ENCODE results near the gene MGME1.
"Not testable (repeated sequence)": the region's sequence is repeated elsewhere in the genome, so short reads cannot be mapped to it uniquely, and the experiment has no call there.

MGME1 gene

GRCh38 chr20:18020931-18021330, 52.1 kb downstream of the MGME1 start:
- no peak for DNase-seq (ENCODE audit: low read depth in 2 of 2)

- DNase-seq (ENCODE audit: low read depth in 2 of 2), result no peak
These were observed 55.8 kb downstream of the MGME1 start for GRCh38 chr20:18024606-18025127.

- not testable (repeated sequence) for DNase-seq (ENCODE audit: low read depth in 2 of 2)
These were observed 58.2 kb downstream of the MGME1 start for GRCh38 chr20:18027011-18027410.

GRCh38 chr20:18030020-18030419, 61.2 kb downstream of the MGME1 start:
- no peak for DNase-seq (ENCODE audit: low read depth in 2 of 2)

- DNase-seq (ENCODE audit: low read depth in 2 of 2), result no peak
These were observed 62.2 kb downstream of the MGME1 start for GRCh38 chr20:18031050-18031449.

GRCh38 chr20:18031888-18032509, 63.2 kb downstream of the MGME1 start:
- DNase-seq (ENCODE audit: low read depth in 2 of 2), result no peak

GRCh38 chr20:18032977-18033892, 64.4 kb downstream of the MGME1 start:
- DNase-seq (ENCODE audit: low read depth in 2 of 2), result no peak

- DNase-seq (ENCODE audit: low read depth in 2 of 2), result no peak
These were observed 65.2 kb downstream of the MGME1 start for GRCh38 chr20:18034039-18034438.

GRCh38 chr20:18039063-18039462, 70.2 kb downstream of the MGME1 start:
- DNase-seq (ENCODE audit: low read depth in 2 of 2), result no peak
